HG03039 (cell line): Measurements from ENCODE around the gene SCIMP.
"Not testable (repeated sequence)": the region's sequence is repeated elsewhere in the genome, so short reads cannot be mapped to it uniquely, and the experiment has no call there.

ENCODE experiments used
- ATAC-seq: cut with Tn5 transposase; IDR thresholded peaks from one replicate; pipeline ENCODE4 v1.9.1; 2021; ENCODE audit warnings: mild to moderate bottlenecking, moderate library complexity; ENCODE audit not compliant: unreplicated experiment

The SCIMP gene

GRCh38 chr17:5238333-5238732 lies 3.7 kb upstream of the SCIMP start:
- no peak for ATAC-seq

DNA sequence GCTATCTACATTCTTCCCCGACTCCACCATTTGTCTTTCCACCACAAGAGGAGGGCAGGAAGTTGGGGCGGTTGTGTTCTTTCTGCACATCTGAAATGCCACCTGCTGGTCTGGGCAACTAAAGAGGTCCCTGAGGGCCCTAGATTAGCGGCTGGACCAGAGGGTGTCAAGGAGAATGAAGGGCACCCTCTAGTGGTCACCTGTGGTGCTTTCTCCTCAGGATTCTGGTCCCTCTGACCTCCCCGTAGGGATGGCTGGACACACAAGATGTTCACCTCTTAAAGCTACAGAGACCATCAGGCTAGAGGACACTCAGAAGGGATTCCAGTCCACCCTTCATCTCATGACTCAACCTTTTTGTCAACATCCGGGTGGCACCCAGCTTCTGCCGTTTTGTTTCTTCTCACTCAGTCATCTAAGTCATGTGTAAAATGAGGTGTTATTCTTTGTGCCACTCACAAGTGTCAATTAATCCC lies 2.9 kb upstream of the SCIMP start:
- ATAC-seq, result no peak

- no peak for ATAC-seq
These were observed 2.4 kb upstream of the SCIMP start for GRCh38 chr17:5236938-5237540.

GRCh38 chr17:5233492-5233891 lies 1.2 kb downstream of the SCIMP start:
- ATAC-seq, result not testable (repeated sequence)

- ATAC-seq, result no peak
These were observed 7.5 kb downstream of the SCIMP start for GRCh38 chr17:5226940-5227878.

GRCh38 chr17:5225668-5226457 lies 8.8 kb downstream of the SCIMP start:
- no peak for ATAC-seq

- not testable (repeated sequence) for ATAC-seq
These were observed 12.7 kb downstream of the SCIMP start for GRCh38 chr17:5221912-5222311.

- ATAC-seq, result no peak
These were observed 14.6 kb downstream of the SCIMP start for GRCh38 chr17:5220074-5220473.

GRCh38 chr17:5219536-5219935 lies 15.1 kb downstream of the SCIMP start:
- ATAC-seq, result no peak

GRCh38 chr17:5217562-5217961 lies 17.1 kb downstream of the SCIMP start:
- not testable (repeated sequence) for ATAC-seq

DNA sequence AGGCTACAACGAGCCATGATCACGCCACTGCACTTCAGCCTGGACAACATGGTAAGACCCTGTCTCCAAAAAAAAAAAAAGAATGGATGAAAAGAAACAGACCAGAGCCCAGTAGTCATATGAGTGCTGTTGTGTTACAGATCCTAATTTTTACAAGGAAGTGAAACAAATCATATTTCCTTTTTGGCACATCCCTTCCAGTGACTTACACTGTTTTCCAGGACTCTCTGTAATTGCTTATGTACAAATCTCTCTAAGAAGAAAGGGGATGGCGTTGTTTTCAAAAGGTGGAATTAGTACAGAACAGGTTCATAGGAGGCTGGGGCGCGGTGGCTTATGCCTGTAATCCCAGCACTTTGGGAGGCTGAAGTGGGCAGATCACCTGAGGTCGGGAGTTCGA lies 23.2 kb downstream of the SCIMP start:
- ATAC-seq, result no peak

GRCh38 chr17:5210614-5211252 lies 23.9 kb downstream of the SCIMP start:
- ATAC-seq, result no peak

GRCh38 chr17:5210091-5210490 lies 24.6 kb downstream of the SCIMP start:
- no peak for ATAC-seq

- ATAC-seq, result no peak
These were observed 25.3 kb downstream of the SCIMP start for GRCh38 chr17:5209396-5209795.

GRCh38 chr17:5203908-5204294 lies 30.8 kb downstream of the SCIMP start:
- no peak for ATAC-seq

DNA sequence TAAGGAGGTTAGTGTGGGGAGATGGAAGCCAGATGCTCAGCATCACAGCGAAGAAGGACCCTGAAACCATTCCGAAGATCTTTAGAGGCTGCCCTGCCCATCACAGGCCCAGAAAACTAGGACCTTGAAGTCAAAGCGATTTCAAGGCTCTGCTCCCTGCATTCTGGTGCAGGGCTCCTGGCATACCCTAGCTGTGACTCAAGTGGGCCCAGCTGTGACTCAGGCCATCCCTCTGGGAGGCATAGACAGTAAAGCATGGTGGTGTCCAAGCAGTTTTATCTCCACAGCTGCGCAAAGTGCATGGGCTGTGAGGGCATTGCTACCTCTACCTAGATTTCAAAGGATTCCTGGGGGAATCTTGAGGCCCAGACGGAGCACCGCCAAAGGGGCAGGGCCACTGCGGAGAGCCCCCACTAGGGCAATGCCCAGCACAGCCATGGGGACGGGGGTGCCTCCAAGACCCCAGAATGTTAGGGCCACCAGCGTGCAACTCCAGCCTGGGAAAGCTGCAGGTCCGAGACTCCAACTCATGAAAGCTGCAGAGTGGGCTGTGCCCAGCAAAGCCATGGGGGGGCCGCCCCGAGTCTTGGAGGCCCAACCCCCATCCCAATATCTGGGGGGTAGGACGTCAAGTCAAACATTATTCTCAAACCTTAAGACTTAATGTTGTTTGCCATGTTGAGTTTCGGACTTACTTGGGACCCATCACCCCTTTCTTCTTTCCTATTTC lies 31.3 kb downstream of the SCIMP start:
- ATAC-seq, result no peak

- ATAC-seq, result no peak
These were observed 33.6 kb downstream of the SCIMP start for GRCh38 chr17:5201011-5201410.

DNA sequence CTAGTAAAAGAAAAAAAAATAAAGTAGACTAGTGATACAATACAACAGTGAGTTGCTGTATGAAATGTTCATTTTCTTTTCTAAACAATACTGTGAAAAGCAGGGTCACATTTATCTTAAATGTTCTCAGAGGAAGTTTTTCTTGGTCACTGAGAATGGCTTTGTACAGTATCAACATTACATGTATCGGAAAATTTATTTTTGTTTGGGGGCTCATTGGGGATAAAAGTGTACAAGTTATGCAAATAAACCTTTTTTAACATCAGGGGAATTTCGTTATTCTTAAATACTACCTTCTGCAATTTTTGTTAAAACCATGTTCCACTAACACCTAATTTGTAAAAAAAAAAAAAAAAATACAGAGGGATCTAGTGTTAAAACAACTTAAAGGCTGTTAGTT lies 34.3 kb downstream of the SCIMP start:
- ATAC-seq, result no peak

GRCh38 chr17:5198472-5198871 lies 36.2 kb downstream of the SCIMP start:
- ATAC-seq, result no peak

DNA sequence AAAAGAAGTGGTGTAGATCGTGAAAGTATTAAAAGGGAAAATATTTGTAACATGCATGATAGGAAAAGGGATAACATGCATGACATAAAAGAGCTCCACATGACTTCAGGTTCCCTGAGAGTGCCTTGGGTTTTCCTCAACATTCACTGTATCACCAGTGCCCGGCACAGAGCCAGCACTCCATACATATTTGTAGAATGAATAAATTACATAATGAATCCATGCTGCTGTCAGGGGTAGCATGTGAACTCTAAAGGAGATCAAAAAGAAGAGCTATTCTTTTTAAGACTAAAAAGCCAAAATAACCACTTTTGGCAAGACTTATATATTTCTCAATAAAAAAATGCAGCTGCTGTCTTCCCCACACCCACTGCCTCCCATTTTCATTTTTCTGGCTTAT lies 40.3 kb downstream of the SCIMP start:
- ATAC-seq, result no peak
